ENCODE measurements around the gene TBC1D1. TPM values are rescaled to one million over a fixed set of nuclear protein-coding genes. Genes with fewer than 3 reads are reported as not detected.
A peak's percentile ranks its signal among the peaks of the same experiment; 100 is the strongest.

TBC1D1 gene
- total RNA-seq, 2 donors from 2014 or later, result 139 to 220 TPM

DNA sequence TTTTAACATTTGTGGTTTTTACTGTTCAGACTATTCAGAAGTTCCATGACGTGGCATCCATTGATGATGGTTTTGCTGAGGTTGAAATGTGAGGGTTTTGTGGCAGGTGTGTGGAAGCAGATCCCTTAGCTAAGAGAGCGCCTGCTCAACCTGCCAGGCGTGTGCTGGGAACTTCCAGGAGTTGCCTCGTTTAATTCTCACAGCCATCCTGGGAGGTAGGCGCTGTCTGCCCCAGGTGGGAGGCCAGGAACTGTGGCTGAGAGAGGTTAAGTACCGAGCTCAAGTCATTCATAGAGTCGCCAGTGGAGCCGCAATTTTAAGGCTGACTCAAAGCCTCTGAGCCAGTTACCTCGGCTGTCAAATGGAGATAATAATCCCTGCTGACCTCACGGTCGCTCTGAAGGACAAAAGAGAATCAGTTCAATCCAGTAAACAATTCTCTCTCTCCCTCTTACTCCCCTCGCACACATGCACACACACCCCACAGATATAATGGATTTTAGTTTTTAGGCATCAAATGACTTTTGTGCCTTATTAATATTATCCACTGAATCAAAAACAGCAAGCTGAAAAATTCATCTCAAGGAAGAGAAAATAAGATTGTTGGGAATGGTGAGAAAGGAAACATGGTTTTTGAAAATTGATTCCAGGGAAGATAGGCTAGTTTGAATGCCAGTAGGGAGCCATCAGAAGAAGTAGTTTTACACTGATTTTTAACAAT, 240.6 kb downstream of the TBC1D1 start:
- Histone ChIP-seq H3K36me3 (peaks cover 30% of the 10 kb centered on the region), H3K27me3 (no peaks in the 10 kb centered on the region), H3K4me3 (no peak overlapping the region), H3K27ac (peak overlapping the region; percentile 45 to 64), H3K4me1 (peaks cover 0 to 33% of the 10 kb centered on the region in 2 donors), H3K9me3 (no peaks in the 10 kb centered on the region)
- DNase-seq (ENCODE audit: low spot score), result no peak
- no peak for TF ChIP-seq CTCF (IDR thresholded peaks at IDR 0.05)

GRCh38 chr4:38132107-38132673, 241.3 kb downstream of the TBC1D1 start:
- peaks cover 37% of the 10 kb centered on the region for H3K36me3 ChIP-seq
- no peak overlapping the region for H3K4me3 ChIP-seq

DNA sequence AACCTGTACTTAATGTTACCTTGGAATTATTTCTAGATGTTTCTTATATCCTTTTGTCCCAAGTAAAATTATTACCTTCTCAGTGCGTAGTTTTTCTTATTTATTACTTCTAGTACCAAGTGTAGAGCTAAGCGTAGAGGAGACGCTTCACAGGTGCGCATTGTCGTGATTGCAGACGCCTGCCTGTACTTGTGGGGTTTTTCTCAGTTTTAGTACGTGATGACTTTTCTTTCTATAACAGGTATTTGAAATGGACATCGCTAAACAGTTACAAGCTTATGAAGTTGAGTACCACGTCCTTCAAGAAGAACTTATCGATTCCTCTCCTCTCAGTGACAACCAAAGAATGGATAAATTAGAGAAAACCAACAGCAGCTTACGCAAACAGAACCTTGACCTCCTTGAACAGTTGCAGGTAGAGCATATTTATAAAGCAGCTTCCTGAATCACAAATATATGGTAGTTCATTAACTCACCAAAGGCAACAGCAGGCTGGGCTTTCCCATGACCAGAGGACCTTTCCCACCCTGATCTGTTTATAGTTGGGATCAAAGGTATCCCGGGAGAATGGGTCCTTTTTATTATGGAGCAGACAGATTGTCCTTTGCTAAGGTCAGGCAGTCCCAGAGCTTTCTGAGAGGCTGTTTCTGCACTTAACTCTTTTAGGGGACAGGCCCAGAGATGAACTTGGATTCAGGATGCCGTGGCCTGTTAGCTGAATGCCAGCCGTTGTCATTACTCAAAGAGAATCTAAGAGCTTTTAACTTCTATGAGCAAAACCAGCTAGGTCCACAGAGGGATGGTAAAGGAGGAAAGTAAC, 242.2 kb downstream of the TBC1D1 start:
- Histone ChIP-seq H3K27me3 (no peaks in the 10 kb centered on the region), H3K36me3 (peaks cover 46% of the 10 kb centered on the region), H3K4me1 (peaks cover 0 to 33% of the 10 kb centered on the region in 2 donors), H3K9me3 (no peaks in the 10 kb centered on the region), H3K4me3 (no peak overlapping the region), H3K27ac (peak overlapping the region; percentile 45 to 64)
- no peak for TF ChIP-seq CTCF (IDR thresholded peaks at IDR 0.05)
- no peak for DNase-seq (ENCODE audit: low spot score)

More at GRCh38 chr4:38132107-38132673, 241.3 kb downstream of the TBC1D1 start:
- peak; percentile 83 for DNase-seq (ENCODE audit: low spot score)
- H3K4me1 ChIP-seq, result peaks cover 0 to 33% of the 10 kb centered on the region in 2 donors
- peak overlapping the region; percentile 45 to 64 for H3K27ac ChIP-seq
- no peaks in the 10 kb centered on the region for H3K27me3 ChIP-seq
- TF ChIP-seq CTCF (IDR thresholded peaks at IDR 0.05), result no peak
- H3K9me3 ChIP-seq, result no peaks in the 10 kb centered on the region

GRCh38 chr4:38133711-38134480, 243.0 kb downstream of the TBC1D1 start:
- Histone ChIP-seq H3K27me3 (no peaks in the 10 kb centered on the region), H3K4me1 (peaks cover 0 to 25% of the 10 kb centered on the region in 2 donors), H3K4me3 (no peak overlapping the region), H3K36me3 (peaks cover 46% of the 10 kb centered on the region), H3K9me3 (no peaks in the 10 kb centered on the region), H3K27ac (peak overlapping the region in 1 of 2 donors; percentile 30)
- TF ChIP-seq CTCF (IDR thresholded peaks at IDR 0.05), result no peak
- DNase-seq (ENCODE audit: low spot score), result no peak

GRCh38 chr4:38135201-38135600, 244.3 kb downstream of the TBC1D1 start:
- peaks cover 0 to 23% of the 10 kb centered on the region in 2 donors for H3K4me1 ChIP-seq
- DNase-seq (ENCODE audit: low spot score), result no peak
- H3K27ac ChIP-seq, result no peak overlapping the region
- no peak for TF ChIP-seq CTCF (IDR thresholded peaks at IDR 0.05)
- no peaks in the 10 kb centered on the region for H3K9me3 ChIP-seq
- no peaks in the 10 kb centered on the region for H3K27me3 ChIP-seq
- H3K4me3 ChIP-seq, result no peak overlapping the region
- peaks cover 55% of the 10 kb centered on the region for H3K36me3 ChIP-seq
